CMK (cell line): ENCODE results near the gene RGS9BP.
"Not testable (repeated sequence)": the region's sequence is repeated elsewhere in the genome, so short reads cannot be mapped to it uniquely, and the experiment has no call there.

Source experiments
- DNase-seq: peaks from one replicate; pipeline ENCODE4 v3.0.0-alpha.2; 2010; ENCODE audit warnings: low read depth

The RGS9BP gene

DNA sequence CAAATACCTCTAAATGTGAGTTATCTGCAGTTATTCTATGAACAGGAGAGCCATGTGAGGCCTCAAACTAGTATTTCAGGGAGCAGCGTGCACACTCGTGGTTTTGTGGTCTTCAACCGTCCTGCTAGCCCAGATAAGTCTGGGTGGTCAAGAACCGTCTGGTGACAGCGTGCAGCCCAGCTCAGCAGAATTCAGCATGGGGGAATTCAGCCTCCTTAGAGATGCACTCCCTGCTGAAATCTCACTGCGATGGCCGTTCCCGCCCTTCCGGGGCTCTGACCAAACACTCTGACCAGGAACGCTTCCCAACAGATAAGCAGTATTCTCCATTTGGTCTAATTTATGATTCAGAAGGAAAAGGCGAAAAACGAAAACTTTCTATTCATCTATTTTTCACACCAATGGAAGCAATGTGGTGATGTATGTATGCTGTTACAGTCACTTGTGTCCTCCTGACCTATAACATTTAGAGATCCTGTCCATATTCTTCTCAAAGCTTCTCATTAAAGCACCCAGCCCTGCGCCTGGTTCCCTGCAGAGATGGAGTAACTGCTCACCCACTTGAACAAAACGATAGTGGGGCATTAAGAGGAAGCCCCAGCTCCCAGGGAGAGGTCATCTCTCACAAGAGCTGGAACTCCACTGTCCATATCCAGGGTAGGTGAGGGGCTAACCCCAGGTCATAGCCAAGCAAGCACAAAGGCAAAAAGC lies 3.6 kb upstream of the RGS9BP start:
- DNase-seq: peak; percentile 50

DNA sequence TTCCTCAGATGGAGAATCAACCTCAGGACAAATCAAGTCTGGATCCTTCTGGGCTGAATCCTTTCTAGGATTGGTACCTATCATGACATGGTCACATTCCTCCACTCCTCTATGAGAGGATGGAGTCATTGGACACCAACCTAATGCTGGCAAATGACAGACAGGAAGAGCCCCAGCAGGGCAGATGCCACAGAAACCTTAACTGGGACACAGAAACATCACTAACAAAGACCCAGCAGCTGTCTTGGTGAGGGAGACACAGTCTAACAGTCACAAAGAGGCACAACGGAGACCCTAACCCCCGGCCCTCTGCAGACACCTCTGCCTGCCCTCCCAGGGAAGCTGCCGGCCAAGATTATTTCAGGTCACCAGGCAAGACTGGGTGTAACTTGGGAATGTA lies 2.8 kb upstream of the RGS9BP start:
- no peak for DNase-seq

- DNase-seq: no peak
Measured at GRCh38 chr19:32673573-32673972, 2.1 kb upstream of the RGS9BP start.

DNA sequence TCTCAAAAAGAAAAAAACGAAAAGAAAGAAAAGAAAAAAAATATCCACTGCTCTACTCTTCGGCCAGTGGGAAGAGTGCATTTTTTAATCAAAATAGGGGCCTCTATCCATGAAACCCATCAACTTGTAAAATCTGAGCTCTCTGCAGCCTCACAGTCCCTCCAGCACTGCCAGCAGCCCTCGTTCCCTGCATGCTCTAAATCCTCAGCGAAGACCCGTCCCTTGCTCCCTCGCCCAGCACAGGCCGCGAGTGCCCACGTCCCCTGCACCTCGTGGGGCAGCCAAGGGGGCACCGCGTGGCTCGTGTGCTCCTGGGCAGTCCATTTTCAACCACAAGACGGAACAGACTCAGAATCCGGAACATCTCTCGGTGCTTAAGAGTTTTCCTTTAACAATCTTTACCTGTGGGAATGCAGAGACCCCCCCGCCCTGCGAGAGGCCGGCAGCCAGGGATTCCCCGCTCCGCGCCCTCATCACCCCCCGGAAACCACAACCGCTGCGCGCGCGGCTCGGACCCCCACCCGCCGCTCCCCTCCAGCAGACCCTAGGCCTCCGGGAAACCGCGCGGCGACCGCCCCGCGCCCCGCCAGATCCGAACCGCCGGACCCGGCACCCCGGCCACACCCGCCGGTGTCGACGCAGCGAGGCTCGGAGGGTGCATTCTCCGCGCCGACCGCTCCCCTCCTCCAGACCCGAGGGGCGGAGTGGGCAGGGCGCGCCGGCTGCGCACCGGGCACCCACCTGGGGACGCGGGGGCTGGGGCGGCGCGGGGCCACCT lies 1.3 kb upstream of the RGS9BP start:
- no peak for DNase-seq

DNA sequence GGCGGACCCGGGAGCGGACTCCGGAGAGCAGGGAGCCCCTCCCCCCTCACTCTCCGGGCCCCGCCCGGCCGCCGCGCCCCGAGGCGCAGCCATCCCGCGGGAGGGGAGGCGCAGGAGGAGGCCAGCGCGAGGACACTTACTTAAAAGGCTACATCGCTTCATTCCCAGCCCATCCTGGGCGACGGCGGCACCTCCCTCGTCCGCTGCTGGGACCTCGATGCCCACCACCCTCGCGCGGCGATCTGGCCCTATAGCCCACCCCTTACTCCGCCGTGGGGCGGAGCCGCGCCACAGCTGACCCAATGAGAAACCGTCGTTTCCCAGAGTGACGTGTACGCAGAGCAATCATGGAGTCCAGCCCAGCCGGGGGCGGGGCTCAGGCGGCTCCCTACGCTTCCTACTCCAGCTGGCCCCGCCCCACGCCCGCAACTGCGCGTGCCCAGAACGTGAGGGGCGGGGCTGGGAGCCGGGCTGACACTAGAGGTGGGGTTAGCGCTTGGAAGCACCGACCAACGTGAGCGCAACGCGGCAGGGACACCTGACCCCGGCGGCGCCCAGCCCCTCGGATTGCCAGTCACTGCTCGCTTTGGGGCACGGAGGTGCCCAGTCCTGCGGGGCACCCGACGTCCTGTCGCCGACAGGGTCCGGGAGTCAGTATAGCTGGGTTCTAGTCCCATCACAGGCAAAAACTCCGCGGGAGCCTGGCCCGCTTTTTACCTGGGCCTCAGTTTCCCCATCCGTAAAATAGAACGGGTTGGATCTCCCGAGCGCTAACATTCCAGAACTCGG lies 523 bp upstream of the RGS9BP start, which contains the start of gene ANKRD27:
ANKRD27 (minus strand) TSS at position 250 of the 789 bp plus-strand sequence. CDS start 16,165 bp downstream, outside the sequence.
- DNase-seq: peak; percentile 97

GRCh38 chr19:32676186-32676894 lies 692 bp downstream of the RGS9BP start:
- no peak for DNase-seq

DNA sequence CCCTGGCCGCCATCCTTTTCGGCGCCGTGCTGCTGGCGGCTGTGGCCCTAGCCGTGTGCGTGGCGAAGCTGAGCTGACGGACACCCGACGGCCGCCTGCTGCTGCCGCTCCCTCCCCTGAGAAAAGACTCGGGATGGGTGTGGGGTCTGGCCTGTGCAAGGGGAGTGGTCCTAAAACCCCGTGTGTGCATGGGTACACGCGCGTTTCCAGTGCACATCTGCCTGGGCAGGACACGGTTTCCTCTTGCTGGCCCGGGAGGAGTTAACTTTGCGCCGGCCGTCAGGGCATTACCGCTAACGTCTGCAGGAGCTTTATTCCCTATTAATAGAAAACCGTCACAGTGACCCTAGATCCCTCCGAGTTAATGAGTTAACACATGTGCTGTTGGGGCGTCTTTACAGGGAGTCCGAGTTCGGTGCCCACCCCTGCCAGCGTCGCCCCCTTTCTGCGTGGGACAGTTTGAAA lies 1.3 kb downstream of the RGS9BP start:
- no peak for DNase-seq

GRCh38 chr19:32677657-32678056 lies 2.0 kb downstream of the RGS9BP start:
- DNase-seq: no peak

DNA sequence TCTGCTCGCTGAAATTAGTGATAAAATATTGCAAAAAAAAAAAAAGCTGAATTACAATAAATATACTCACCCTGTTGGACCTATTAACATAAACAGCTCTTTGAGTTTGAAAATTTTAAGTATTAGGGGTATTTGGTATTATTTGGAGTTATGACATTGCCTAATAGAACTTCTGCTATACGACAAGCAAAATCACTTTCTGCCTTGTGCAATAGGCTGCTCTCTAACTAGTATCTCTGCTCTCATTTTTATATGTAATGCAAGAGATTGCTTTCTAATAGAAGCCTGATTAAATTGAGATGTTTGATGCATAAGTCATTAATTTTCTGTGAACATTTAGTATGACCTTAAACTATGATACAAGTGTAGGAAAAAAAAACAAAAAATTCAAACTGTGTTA lies 5.3 kb downstream of the RGS9BP start:
- no peak for DNase-seq

- DNase-seq: no peak
Measured at GRCh38 chr19:32682317-32682716, 6.7 kb downstream of the RGS9BP start.

GRCh38 chr19:32686847-32687475 lies 11.3 kb downstream of the RGS9BP start:
- no peak for DNase-seq

- DNase-seq: no peak
Measured at GRCh38 chr19:32687681-32688080, 12.0 kb downstream of the RGS9BP start.

DNA sequence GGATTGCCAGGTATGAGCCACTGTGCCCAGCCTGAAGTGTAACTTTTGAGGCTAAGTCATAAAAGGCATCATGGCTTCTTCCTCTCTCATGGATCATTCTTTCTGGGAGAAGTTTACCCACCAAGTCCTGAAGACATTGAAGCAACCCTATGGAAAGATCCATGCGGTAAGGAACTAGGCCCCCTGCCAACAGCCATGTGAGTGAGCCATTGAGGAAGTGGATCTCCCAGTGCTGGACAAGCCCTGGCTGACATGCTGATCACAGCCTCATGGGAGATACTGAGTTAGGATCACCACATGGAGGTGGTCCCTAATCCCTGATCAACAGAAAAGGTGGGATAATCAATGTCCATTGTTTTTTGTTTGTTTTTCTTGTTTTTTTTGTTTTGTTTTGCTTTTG lies 12.7 kb downstream of the RGS9BP start:
- DNase-seq: no peak

- no peak for DNase-seq
Measured at GRCh38 chr19:32691291-32691951, 15.8 kb downstream of the RGS9BP start, which contains the start of gene NUDT19. NUDT19 (plus strand) TSS chr19:32691821; CDS start chr19:32691961, 140 bp downstream.

DNA sequence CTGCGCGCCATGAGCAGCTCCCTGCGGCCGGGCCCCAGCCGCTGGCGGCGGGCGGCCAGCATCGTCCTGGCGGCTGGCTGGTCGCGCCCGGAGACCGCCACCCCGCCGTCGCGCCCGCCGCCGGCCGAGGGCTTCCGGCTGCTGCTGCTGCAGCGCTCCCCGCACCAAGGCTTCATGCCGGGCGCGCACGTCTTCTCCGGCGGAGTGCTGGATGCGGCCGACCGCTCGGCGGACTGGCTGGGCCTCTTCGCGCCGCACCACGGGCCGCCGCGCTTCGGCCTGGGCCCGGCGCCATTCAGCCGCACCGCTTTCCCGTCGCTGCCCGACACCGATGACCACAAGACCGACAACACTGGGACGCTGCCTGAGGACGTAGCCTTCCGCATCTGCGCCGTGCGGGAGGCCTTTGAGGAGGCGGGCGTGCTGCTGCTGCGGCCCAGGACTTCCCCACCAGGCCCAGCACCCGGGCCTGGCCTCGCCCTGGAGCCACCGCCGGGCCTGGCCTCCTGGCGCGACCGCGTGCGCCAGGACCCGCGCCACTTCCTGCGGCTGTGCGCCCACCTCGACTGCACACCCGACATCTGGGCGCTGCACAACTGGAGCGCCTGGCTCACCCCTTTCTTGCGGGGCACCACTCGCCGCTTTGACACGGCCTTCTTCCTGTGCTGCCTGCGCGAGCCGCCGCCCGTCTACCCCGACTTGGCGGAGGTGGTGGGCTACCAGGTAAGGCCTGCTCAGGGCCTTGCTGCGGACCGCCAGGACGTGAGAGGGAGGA lies 16.5 kb downstream of the RGS9BP start:
- DNase-seq: peak; percentile 65

DNA sequence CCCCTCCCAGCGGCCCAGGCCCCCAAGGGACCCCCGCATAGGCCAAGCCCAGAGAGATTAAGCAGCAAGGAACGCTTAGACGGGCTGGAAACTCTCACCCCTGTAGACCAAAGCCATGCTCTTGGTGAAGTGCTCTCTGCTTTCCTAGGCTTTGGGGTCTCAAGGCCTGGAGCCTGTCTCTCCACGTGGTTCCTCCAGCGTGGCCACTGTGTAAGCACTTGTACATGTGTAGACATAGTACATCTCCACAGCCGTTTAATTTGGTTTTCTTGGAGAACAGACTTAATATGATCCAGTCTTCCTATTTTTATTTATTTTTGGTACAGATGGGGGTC lies 17.0 kb downstream of the RGS9BP start:
- no peak for DNase-seq

GRCh38 chr19:32693151-32694108 lies 17.8 kb downstream of the RGS9BP start:
- DNase-seq: peak; percentile 78

- DNase-seq: not testable (repeated sequence)
Measured at GRCh38 chr19:32694316-32694715, 18.7 kb downstream of the RGS9BP start.

- DNase-seq: not testable (repeated sequence)
Measured at GRCh38 chr19:32694851-32695250, 19.2 kb downstream of the RGS9BP start.
